Endodermal cell (in vitro differentiated cells): ENCODE results near the gene UBE2H. TPM values are rescaled to one million over a fixed set of nuclear protein-coding genes. Genes with fewer than 3 reads are reported as not detected.
A peak's percentile ranks its signal among the peaks of the same experiment; 100 is the strongest.

ENCODE experiments used
- DNase-seq: peaks from one replicate; pipeline ENCODE4 v3.0.0-alpha.2; 2017
- H3K27ac ChIP-seq: 2 replicates; pipeline ENCODE4 v1.5.1; 2013; ENCODE audit warnings: mild to moderate bottlenecking, low read depth, low read length, moderate library complexity
- H3K27me3 ChIP-seq: 2 replicates; pipeline ENCODE4 v1.6.1; 2013; ENCODE audit warnings: mild to moderate bottlenecking, low read length, moderate library complexity; ENCODE audit not compliant: insufficient read depth, control insufficient read depth, poor library complexity, severe bottlenecking
- H3K36me3 ChIP-seq: 2 replicates; pipeline ENCODE4 v1.7.0; 2013; ENCODE audit warnings: mild to moderate bottlenecking, low read length, moderate library complexity; ENCODE audit not compliant: control insufficient read depth, insufficient read depth
- H3K4me1 ChIP-seq: one replicate; pipeline ENCODE4 v1.7.0; 2013; ENCODE audit warnings: low read length; ENCODE audit not compliant: control insufficient read depth, insufficient read depth
- H3K4me3 ChIP-seq: 2 replicates; pipeline ENCODE4 v1.5.1; 2013; ENCODE audit warnings: mild to moderate bottlenecking, low read length, moderate library complexity
- H3K9ac ChIP-seq: 2 replicates; pipeline ENCODE4 v1.6.1; 2013; ENCODE audit warnings: mild to moderate bottlenecking, low read length, moderate library complexity; ENCODE audit not compliant: poor library complexity, severe bottlenecking; ENCODE audit errors: extremely low read depth
- H3K9me3 ChIP-seq: 2 replicates; pipeline ENCODE4 v1.6.1; 2013; ENCODE audit warnings: mild to moderate bottlenecking, low read length, moderate library complexity; ENCODE audit not compliant: control insufficient read depth
- H3K27ac Mint-ChIP-seq: 2 replicates; pipeline ENCODE4 v1.8.0; 2020; ENCODE audit warnings: mixed read lengths
- H3K27me3 Mint-ChIP-seq: 2 replicates; pipeline ENCODE4 v1.8.0; 2021; ENCODE audit warnings: mild to moderate bottlenecking, mixed read lengths; ENCODE audit not compliant: insufficient read depth
- H3K36me3 Mint-ChIP-seq: 2 replicates; pipeline ENCODE4 v1.8.0; 2020; ENCODE audit warnings: low read depth, mixed read lengths
- H3K4me1 Mint-ChIP-seq: 2 replicates; pipeline ENCODE4 v1.8.0; 2020; ENCODE audit warnings: mixed read lengths
- H3K4me3 Mint-ChIP-seq: 2 replicates; pipeline ENCODE4 v1.8.0; 2020; ENCODE audit warnings: mild to moderate bottlenecking, moderate library complexity, mixed read lengths
- H3K9me3 Mint-ChIP-seq: 2 replicates; pipeline ENCODE4 v1.8.0; 2020; ENCODE audit warnings: mild to moderate bottlenecking, mixed read lengths
- WGBS, 2 experiments: methylation state at CpG; one replicate each; pipeline versions ENCODE4 v1.1.5 to v1.1.7; 2013; ENCODE audit warnings: missing lambda C conversion rate in 2 of 2, mixed read lengths in 1 of 2; ENCODE audit not compliant: insufficient coverage in 1 of 2, insufficient read length in 1 of 2; 5-methylcytosine and 5-hydroxymethylcytosine counted together
- total RNA-seq, 2 donors: library from RNA; stranded (reverse); fragmentation: NEBNext Ultra II Directional in 1 of 2; extraction: Animal tissue kit (Norgen Biotek cat#: 25700) in 1 of 2; gene quantifications; 2 replicates in 1 of 2; 3 replicates in 1 of 2; pipeline ENCODE4 v1.2.1, GENCODE V29; 2021
- TF ChIP-seq, protein P1 (sequence below): fragments of 200-600 bp; sonication (generic); conservative IDR thresholded peaks from 2 replicates; pipeline ENCODE4 v1.5.0; 2021; ENCODE audit warnings: antibody characterized with exemption, mild to moderate bottlenecking

UBE2H gene
- total RNA-seq, 2 donors from 2014 or later, result 74.5 to 74.7 TPM

DNA sequence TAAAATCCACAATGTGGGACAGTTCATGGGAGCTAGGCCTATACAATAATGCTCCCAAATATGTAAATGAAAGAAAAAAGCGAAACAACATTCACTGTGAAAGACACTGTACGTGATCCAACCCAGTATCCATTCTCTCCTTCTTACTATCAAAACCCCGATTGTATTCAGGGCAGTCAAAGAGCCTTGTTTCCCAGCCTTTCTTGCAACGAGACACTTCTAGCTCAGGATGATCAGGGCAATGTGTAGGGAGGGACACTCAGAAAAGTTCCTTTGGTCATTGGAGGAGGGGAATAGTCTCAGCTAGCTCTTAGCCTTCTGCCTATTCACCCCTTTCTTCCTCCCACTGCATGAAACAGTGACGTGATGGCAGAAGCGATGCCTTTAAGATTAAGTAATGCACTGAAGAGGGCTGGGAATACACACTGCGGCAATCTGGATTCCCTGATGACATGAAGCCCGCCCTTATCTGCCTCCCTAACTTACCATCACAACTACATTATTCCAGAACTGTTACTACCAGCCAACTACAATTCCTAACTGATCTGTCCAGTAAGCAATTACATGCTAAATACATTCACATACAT, 27.3 kb downstream of the UBE2H start:
- Mint-ChIP-seq H3K4me3 (no peak overlapping the region), H3K27ac (peak overlapping the region; percentile 52)

GRCh38 chr7:129924602-129925001, 28.2 kb downstream of the UBE2H start:
- Mint-ChIP-seq H3K4me3 (no peak overlapping the region), H3K9me3 (no peaks in the 10 kb centered on the region), H3K4me1 (peaks cover 6% of the 10 kb centered on the region), H3K36me3 (peaks cover 43% of the 10 kb centered on the region), H3K27ac (no peak overlapping the region), H3K27me3 (no peaks in the 10 kb centered on the region)
- TF ChIP-seq, protein P1, sequence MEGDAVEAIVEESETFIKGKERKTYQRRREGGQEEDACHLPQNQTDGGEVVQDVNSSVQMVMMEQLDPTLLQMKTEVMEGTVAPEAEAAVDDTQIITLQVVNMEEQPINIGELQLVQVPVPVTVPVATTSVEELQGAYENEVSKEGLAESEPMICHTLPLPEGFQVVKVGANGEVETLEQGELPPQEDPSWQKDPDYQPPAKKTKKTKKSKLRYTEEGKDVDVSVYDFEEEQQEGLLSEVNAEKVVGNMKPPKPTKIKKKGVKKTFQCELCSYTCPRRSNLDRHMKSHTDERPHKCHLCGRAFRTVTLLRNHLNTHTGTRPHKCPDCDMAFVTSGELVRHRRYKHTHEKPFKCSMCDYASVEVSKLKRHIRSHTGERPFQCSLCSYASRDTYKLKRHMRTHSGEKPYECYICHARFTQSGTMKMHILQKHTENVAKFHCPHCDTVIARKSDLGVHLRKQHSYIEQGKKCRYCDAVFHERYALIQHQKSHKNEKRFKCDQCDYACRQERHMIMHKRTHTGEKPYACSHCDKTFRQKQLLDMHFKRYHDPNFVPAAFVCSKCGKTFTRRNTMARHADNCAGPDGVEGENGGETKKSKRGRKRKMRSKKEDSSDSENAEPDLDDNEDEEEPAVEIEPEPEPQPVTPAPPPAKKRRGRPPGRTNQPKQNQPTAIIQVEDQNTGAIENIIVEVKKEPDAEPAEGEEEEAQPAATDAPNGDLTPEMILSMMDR, result no peak
- Histone ChIP-seq H3K9me3 (no peaks in the 10 kb centered on the region), H3K4me3 (no peak overlapping the region), H3K36me3 (peaks cover 29% of the 10 kb centered on the region), H3K27me3 (no peaks in the 10 kb centered on the region), H3K27ac (no peak overlapping the region), H3K9ac (no peak overlapping the region), H3K4me1 (no peaks in the 10 kb centered on the region)
- DNase-seq, result no peak
- WGBS, 2 experiments, result 97% methylated on average over 4 of the region's 4 CpGs; no CpG with 5 or more reads in 1 of the 2 experiments

More for the DNA sequence above, 27.3 kb downstream of the UBE2H start:
- Histone ChIP-seq H3K27ac (peak overlapping the region; percentile 29), H3K27me3 (no peaks in the 10 kb centered on the region), H3K9me3 (no peaks in the 10 kb centered on the region), H3K36me3 (peaks cover 28% of the 10 kb centered on the region), H3K4me1 (no peaks in the 10 kb centered on the region), H3K9ac (no peak overlapping the region), H3K4me3 (no peak overlapping the region)
- peaks cover 6% of the 10 kb centered on the region for H3K4me1 Mint-ChIP-seq
- TF ChIP-seq, protein P1, result no peak
- 86 to 95% methylated on average over 6 to 8 of the region's 8 CpGs for WGBS, 2 experiments
- no peaks in the 10 kb centered on the region for H3K9me3 Mint-ChIP-seq
- H3K27me3 Mint-ChIP-seq, result no peaks in the 10 kb centered on the region
- H3K36me3 Mint-ChIP-seq, result peaks cover 45% of the 10 kb centered on the region
- peak; percentile 23 for DNase-seq

DNA sequence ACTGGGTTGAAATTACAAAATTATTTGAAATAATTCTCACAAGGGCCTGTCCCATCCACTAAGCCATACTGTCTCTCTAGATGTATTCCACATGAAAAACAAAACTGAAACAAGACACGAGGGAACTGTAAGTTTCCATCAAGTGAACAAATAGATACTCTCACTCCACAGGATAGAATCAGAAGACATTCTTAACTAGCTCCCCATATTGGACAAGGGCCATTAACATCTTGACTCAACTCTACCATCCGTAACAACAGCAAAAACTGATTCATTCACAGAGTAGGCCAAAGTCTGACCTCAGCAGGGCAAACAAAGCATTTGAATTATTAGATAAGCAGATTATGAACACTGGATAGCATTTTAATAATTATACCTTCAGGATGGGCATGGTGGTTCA, 29.1 kb downstream of the UBE2H start:
- Histone ChIP-seq H3K9ac (no peak overlapping the region), H3K4me1 (no peaks in the 10 kb centered on the region), H3K27ac (no peak overlapping the region), H3K27me3 (no peaks in the 10 kb centered on the region), H3K36me3 (peaks cover 31% of the 10 kb centered on the region), H3K9me3 (no peaks in the 10 kb centered on the region), H3K4me3 (no peak overlapping the region)
- TF ChIP-seq, protein P1, result no peak
- Mint-ChIP-seq H3K9me3 (no peaks in the 10 kb centered on the region), H3K27ac (no peak overlapping the region), H3K36me3 (peaks cover 43% of the 10 kb centered on the region), H3K27me3 (no peaks in the 10 kb centered on the region), H3K4me3 (no peak overlapping the region), H3K4me1 (peaks cover 6% of the 10 kb centered on the region)
- 86 to 100% methylated on average over 1 to 2 of the region's 2 CpGs for WGBS, 2 experiments
- DNase-seq, result no peak
